Activated T-cell treated with anti-CD3 and anti-CD28 coated beads for 24 hours (primary cell): ENCODE measurements around the gene MYB.

Source experiments
- DNase-seq: peaks from one replicate; pipeline ENCODE4 v3.0.0-alpha.2; 2020; ENCODE audit warnings: low read depth

The MYB gene

DNA sequence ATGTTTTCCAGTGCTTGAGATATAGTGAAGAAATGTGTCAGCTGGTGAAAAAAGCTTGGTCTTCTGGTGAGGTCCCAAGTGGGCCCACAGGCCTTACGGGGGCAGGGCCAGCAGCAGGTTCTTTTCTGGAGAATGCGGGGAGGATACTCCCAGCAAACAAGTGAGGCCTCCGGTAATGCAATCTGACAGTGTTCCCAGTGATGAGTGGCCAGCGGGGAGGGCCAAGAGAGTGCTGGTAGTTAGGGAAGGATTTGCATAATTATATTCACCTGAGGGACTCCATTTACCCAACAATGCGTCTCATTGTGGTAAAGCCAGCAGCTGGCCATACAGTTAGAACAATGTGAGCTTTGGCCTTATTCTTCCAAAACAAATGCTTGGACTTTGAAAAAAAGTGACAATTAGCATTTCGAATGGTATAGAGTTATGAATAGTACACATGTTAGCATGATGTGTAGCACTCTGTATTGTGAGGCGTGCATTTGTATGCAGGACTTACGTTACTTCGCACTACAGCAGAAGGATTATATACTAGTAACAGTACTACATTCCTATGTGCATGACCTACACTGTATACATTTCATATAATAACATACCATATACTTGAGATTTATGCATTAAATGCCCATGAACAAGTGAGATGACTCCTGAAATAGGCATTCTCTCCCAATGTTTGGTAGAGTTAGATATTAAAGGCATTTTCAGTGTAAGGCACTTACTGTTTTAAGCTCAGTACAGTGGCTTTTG is 69.8 kb downstream of the MYB start:
- no peak for DNase-seq

DNA sequence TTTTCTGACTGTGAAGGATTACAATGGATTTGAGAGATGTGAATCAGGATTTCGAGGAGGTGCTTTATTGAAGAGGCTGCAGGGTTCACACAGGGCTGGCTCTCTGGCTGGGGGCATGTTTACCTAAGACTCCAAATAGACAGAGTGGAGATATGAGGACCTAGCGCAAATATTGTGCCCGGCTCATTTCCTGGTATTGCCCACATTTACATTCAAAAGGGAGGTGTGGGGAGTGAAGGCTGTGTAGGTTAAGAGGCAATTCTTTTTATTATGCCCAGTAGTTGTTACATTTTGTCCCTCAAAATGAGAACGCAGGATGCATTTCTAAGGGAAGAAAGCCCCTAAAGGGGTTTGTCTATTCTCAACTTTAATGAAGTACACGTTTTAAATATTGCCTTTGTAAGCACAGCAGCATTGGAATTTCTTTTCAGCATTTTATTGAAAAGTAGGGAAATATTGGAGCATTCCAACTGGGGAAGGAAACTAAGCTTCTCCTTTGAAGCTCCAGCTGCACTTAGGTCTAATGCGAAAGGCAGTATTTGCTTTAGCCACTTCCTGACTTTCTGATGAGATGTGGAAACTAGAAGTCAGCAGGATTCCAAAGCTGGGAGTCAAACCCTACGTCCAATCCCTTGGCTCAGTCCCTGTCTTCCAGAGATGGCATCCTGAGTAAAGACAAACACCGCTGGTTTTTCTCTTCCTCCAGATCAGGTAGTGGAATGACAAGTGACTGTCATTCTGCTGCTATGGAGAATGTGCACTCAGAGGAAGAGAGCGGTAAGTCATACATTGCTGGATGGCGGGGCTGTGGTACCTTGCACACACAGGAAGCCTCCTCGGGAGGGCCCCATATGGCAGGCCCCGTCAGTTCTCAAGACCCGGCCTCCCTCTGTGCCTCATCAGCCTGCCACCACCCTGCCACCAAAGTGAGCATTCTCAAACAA is 70.7 kb downstream of the MYB start:
- no peak for DNase-seq

DNA sequence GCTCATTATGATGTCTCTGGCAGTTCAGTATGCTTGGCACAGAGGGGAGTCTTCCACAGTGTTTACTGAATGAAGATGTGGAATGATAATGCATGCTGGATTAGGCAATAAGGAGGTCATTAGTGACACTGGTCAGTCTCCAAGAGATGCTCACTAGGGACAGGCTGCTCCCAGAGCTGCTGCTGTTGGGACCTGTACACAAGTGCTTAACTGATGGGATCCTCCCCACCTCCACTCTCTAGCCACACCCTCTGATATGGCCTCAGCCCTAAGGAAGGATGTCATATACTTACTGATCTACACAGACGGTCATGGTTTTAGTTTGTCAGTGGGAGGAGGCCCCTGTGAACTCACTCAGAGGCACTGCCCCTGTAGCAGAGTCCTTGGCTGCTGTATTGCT is 73.4 kb downstream of the MYB start:
- no peak for DNase-seq

DNA sequence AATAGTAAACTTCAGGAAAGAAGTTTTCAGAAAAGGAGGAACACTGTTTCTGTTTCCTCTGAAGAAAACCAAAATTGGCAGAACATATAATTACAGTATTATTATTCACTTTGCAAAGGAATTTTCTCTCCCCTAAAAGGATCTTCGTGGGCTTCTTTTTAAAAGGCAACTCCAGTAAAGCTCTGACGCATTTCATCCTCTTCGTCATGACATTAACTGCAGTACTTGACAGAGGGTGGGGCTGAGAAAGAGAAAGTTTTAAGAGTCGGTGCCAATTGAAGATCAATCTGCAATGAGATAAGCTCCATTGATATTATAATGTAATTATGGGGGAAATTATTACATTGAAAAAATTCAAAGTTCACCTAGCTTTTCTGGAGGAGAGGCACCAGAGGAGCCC is 75.8 kb downstream of the MYB start:
- DNase-seq: no peak

DNA sequence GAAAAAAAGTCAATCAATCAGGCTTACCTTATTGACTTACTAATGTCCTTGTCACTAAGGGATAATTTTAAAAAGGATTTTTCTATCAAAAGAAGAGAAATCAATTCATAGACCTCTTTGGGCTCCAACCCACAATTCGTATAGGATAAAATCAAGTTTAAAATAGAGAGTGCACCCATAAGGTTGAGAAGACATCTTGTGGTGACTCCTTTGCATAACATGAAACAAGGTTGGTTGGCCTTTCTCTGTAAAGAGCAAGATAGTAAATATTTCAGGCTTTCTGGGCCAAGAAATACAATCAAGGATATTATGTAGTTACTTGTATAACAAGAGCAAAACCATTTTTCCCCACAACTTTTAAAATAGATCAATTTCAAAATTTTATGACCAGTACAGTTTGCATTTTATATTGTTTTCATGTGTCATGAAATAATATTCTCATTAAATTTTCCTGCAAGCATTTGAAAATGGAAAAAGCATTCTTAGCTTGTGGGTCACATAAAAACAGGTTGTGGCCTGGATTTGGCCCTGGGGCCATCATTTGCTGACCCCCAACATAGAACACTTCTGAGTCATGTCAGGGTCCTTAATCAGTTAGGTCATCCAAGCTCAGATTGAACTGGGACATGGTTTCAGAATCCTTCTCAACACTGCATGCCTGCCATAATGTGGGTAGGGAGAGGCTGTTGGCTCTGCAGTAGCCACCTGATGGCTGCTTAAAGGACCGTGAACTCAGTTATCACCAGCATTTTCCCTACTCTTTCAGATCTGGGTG is 76.7 kb downstream of the MYB start:
- DNase-seq: no peak

DNA sequence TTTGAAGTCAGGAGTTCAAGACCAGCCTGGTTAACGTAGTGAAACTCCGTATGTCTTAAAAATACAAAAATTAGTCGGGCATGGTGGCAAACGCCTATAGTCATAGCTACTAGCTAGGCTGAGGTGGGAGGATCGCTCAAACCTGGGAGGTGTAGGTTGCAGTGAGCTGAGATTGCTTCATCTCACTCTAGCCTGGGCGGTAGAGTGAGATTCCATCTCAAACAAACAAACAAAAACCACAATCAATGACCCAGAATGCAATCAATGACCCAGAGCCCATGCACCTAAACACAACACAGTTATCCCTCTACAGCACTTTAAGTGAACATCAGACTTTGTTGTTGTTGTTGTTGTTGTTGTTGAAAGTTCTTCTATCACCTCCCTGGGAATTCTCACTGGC is 77.9 kb downstream of the MYB start:
- no peak for DNase-seq

DNA sequence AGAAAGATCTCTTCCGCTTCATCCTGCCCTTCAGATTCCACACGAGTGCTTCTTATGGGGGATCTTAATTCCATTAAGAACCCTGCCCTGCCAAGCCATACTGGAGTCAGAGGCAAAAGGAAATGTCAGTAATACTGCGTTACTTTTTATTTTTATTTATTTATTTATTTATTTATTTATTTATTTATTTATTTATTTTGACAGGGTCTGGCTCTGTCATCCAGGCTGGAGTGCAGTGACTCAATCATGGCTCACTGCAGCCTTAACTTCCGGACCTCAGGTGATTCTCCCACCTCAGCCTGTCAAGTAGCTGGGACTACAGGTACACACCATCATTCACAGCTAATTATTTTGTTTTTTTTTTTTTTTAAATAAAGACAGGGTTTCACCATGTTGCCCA is 79.5 kb downstream of the MYB start:
- DNase-seq: no peak

DNA sequence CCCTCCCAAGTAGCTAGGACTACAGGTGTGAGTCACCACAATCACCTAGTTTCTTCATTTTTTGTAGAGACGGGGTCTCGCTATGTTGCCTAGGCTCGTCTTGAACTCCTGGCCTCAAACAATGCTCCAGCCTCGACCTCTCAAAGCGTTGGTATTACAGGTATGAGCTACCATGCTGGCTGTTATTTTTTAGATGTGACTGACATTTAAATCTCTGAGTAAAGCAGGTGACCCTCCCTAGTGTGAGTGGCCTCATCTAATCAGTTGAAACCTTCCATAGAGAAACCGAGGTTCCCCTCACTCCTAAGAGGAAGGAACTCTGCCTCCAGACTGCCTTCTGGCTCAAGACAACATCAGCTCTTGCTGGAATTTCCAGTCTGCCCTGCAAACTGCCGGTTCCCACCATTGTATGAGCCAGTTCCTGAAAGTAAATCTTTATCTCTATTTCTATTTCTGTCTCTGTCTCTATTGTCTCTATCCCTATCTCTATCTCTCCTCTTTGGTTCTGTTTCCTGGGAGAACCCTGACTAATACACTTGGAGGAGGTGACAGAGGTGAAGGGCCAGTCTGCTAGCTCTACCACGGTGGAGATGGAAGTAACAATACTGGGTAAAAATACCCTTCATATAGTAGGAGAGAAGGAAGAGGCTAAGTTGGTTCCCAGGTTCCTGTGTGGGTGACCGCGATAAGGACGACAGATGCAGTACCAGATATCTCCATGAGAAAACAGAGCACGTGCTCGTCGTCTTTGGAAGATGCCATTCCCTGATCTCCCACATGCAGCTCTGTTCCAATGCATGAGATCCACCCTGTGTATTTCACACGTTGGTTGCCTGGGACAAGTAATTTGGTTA is 81.0 kb downstream of the MYB start:
- no peak for DNase-seq

DNA sequence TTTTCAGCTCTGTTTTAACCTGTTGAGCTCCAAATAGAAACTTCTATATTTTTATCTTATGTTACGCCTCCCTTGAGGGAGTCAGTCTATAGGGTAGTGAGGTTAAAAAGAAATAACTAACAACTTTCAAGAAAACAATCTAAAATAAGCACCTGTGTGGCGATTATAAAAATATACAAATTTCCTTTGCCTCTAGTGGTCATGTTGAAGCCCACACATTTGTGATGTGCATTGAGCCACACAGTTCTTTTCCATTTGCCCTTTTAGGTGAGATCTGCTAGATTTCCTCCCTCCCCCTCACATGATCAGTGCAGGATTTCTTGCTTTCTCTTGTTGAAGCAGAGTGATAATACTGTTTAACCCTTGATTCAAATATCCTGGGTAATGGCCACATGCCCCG is 84.2 kb downstream of the MYB start:
- no peak for DNase-seq

DNA sequence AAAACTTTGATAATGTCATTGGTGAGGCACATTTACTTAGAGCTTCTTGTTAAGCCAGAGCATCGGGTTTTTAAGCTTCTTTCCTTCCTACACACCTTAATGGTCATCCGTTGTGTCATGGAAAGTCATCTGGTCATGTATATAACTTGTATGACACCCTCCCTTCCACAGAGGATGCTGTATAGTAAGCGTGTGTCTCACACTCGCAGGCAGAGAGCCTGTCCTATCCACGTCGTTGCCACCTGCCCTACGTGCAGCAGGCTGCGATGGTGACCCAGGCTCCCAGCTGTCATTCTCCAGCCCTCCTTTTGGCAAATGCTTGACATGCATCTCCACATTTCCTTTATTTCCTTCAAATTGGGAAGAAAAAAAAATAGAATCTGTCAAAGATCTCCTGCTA is 85.6 kb downstream of the MYB start:
- DNase-seq: no peak

DNA sequence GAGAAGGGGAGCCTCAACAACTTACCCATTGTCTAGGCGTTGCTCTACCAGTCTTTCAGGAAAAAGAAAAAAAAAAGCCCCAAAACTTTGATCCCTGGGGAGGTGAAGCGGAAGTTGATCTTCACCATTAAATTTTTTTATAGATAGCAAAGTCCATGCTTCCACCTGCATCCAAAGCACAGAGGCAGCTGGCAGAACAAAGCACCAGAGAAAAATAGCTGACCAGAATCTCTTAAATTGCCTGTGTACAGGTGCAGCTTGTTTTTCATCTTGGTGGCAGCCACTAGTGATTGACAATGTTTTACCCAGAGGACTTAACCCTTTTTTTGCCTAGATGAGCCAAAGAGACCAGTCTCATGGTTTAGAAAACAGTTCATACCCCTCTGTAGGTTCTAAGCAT is 86.0 kb downstream of the MYB start:
- no peak for DNase-seq

DNA sequence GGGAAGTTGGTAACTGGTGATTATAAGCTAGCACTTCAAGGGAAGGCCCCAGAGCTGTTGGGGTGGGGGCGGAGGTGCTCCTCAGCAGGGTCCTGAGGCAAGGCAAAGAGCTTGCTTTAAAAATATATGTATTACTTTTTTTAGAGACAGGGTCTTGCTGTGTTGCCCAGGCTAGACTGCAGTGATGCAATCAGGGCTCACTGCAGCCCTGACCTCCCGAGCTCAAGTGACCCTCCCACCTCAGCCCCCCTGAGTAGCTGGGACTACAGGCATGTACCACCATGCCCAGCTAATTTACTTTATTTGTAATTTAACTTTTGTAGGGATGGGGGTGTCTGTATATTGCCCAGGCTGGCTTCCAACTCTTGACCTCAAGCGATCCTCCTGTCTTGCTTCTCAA is 87.2 kb downstream of the MYB start:
- no peak for DNase-seq

DNA sequence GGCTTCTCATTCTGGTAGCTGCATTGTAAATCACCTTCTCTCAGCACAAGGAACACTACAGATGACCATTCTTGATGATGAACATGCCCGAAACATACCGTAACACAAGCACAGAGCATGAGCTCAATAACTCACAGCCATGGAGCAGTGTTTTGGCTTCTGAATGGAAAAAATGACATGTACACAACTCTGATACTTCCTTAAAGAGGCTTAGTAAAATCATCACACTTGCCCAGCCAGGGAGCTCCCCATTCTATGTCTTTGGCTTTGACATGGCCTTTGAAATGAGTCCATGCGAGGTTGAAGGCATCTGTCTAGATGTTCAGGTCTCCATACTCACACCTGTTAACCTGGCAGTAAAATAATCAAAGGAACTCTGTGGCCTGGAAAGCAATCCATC is 87.6 kb downstream of the MYB start:
- no peak for DNase-seq
